HEK293 (cell line): ENCODE measurements around the gene FOXP4.

Experiments
- ZFP41 ChIP-seq: fragments of 450-650 bp; formaldehyde crosslinking; IDR thresholded peaks from 2 replicates; pipeline ENCODE4 v1.5.1; 2016; ENCODE audit warnings: missing biosample characterization, missing genetic modification characterization, borderline replicate concordance
- ZNF660 ChIP-seq: fragments of 450-650 bp; IDR thresholded peaks from 2 replicates; pipeline ENCODE4 v1.5.1; 2018; ENCODE audit warnings: missing biosample characterization, mild to moderate bottlenecking, missing genetic modification characterization

DNA sequence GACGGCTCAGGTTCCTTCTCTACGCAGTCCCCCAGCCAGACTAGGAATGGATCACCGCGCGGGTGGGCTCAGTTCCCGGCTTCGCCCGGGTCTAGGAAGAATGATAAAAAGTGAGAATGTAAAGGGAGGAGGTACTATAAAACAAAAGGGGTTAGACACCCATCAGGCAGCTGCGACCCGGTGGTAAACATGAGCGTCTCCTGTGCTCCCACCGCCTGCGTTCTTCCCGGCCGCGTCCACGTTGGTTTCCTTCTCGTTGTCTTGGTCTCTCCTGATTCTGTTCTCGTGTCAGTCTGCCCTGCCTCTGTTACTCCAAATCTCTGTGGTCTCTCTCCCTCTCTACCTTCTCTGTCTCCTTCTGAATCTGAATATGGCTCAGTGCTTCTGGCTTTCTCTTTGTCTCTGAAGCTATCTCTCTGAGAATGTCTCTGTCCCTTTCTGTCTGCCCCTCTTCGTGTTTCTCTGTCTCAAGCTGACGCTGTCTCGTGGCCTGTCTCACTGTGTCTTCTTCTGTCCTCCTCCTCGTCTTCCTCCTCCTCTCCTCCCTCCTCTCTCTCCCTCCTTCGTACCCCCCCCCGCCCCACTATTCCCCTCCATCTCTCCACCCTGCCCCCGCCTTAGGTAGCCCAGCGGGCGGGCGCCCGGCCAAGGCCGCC is 41.6 kb upstream of the FOXP4 start:
- no peak for TF ChIP-seq ZFP41 (tag by site-specific recombination)
- TF ChIP-seq ZNF660 (tag by site-specific recombination): no peak
